ENCODE results near the gene HORMAD2. TPM values are rescaled to one million over a fixed set of nuclear protein-coding genes. Genes with fewer than 3 reads are reported as not detected.

Gene HORMAD2
- total and polyA plus RNA-seq, 9 of the 15 experiments (the other 6 are each of a cell fraction or from before 2014, with no cell fraction given): not detected

GRCh38 chr22:30216710-30217109, 136.4 kb downstream of the HORMAD2 start (continued):
- TF ChIP-seq ZNF609 (CRISPR knock-in tag; IDR thresholded peaks at IDR 0.05; ENCODE audit: borderline replicate concordance) (0 out of 2 replicates have a peak, but pooled peaks have one; percentile 20), ZKSCAN3 (CRISPR knock-in tag; IDR thresholded peaks at IDR 0.05) (no peak), CREBBP (IDR thresholded peaks at IDR 0.05; ENCODE audit: low read depth, low read length) (no peak), RUNX1 (IDR thresholded peaks at IDR 0.05; ENCODE audit: low read depth) (peak; percentile 88; the same call in 1 of the 2 replicates), FOXK2 (conservative IDR thresholded peaks at IDR 0.05 in 1 of 2, IDR thresholded peaks at IDR 0.05 in 1 of 2; ENCODE audit: low read depth in 2 of 2) (peak; percentile 31 to 61; a peak in 2 of 4 replicates), ETV6 (IDR thresholded peaks at IDR 0.05; ENCODE audit: borderline replicate concordance in 1 of 2, low read depth in 2 of 2, low read length in 1 of 2) (no peak), ETV6 (CRISPR knock-in tag; IDR thresholded peaks at IDR 0.05; ENCODE audit: borderline replicate concordance) (no peak), ZNF586 (CRISPR knock-in tag; conservative IDR thresholded peaks at IDR 0.05) (no peak), BRCA1 (IDR thresholded peaks at IDR 0.05) (no peak), BRCA1 (CRISPR knock-in tag; IDR thresholded peaks at IDR 0.05) (no peak), ZFP36 (IDR thresholded peaks at IDR 0.05; ENCODE audit: low read depth, low read length, partially characterized antibody) (no peak), ZBTB26 (CRISPR knock-in tag; IDR thresholded peaks at IDR 0.05) (no peak), HES1 (IDR thresholded peaks at IDR 0.05; ENCODE audit: low read depth) (peak; percentile 89), BACH1 (tag; IDR thresholded peaks at IDR 0.05) (peak; percentile 45; the same call in 1 of the 2 replicates), NFXL1 (CRISPR knock-in tag; IDR thresholded peaks at IDR 0.05) (no peak), ZNF583 (CRISPR knock-in tag; IDR thresholded peaks at IDR 0.05) (peak; percentile 77; the same call in 1 of the 2 replicates), BHLHE40 (IDR thresholded peaks at IDR 0.05; ENCODE audit: low read length) (peak; percentile 100), ZNF140 (CRISPR knock-in tag; IDR thresholded peaks at IDR 0.05) (no peak)
